Measurements from ENCODE around the gene WDR70. TPM values are rescaled to one million over a fixed set of nuclear protein-coding genes. Genes with fewer than 3 reads are reported as not detected.

Gene WDR70
- total RNA-seq, 1 experiment from 2014 or later = 40.2 TPM

DNA sequence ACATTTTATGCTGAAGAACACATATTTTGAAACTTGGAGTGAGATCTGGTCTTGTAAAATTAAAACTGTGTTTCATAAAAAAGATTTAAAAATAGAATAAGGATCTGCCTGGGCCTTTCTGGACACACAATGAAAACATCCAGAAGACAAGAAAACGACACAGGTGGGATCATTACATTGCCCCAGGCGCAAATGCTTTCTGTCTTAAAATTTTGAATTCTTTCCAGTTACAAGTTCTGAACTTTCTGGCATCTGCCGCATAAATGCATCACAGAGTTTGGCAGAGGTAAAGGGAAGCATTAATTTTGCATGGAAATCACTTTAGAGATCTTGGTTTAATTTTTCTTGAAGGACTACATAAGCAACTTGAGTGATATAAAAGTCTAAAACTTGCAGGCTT lies 219.6 kb downstream of the WDR70 start:
- Mint-ChIP-seq H3K4me3 (ENCODE audit: unreplicated experiment) (no peak overlapping the region), H3K27me3 (ENCODE audit: insufficient read depth, unreplicated experiment) (no peaks in the 10 kb centered on the region), H3K27ac (ENCODE audit: unreplicated experiment) (no peak overlapping the region), H3K36me3 (ENCODE audit: insufficient read depth, unreplicated experiment) (no peaks in the 10 kb centered on the region), H3K4me1 (ENCODE audit: low read depth, unreplicated experiment) (no peaks in the 10 kb centered on the region), H3K9me3 (ENCODE audit: unreplicated experiment) (peaks cover 19% of the 10 kb centered on the region)
- Histone ChIP-seq H3K4me3 (ENCODE audit: low read depth, low read length) (no peak overlapping the region), H3K36me3 (ENCODE audit: control insufficient read depth, insufficient read depth, low read length) (no peaks in the 10 kb centered on the region), H3K9me3 (peaks cover 8% of the 10 kb centered on the region), H3K4me1 (no peaks in the 10 kb centered on the region), H3K27me3 (replicated peaks; ENCODE audit: control insufficient read depth, insufficient read depth, low read length) (no peaks in the 10 kb centered on the region)
- ChIA-PET POLR2A (no interaction called here), CTCF (no interaction called here)
- intact Hi-C loops (cut with micrococcal nuclease; ENCODE audit: unreplicated experiment) = no loop called here
- TF ChIP-seq, protein P1, sequence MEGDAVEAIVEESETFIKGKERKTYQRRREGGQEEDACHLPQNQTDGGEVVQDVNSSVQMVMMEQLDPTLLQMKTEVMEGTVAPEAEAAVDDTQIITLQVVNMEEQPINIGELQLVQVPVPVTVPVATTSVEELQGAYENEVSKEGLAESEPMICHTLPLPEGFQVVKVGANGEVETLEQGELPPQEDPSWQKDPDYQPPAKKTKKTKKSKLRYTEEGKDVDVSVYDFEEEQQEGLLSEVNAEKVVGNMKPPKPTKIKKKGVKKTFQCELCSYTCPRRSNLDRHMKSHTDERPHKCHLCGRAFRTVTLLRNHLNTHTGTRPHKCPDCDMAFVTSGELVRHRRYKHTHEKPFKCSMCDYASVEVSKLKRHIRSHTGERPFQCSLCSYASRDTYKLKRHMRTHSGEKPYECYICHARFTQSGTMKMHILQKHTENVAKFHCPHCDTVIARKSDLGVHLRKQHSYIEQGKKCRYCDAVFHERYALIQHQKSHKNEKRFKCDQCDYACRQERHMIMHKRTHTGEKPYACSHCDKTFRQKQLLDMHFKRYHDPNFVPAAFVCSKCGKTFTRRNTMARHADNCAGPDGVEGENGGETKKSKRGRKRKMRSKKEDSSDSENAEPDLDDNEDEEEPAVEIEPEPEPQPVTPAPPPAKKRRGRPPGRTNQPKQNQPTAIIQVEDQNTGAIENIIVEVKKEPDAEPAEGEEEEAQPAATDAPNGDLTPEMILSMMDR (IDR thresholded peaks at IDR 0.05; ENCODE audit: insufficient read depth in 1 of 2, low read depth in 1 of 2, low read length in 1 of 2, severe bottlenecking in 1 of 2, unreplicated experiment in 1 of 2) = no peak
- no TSS peak for BruUV-seq (replicated peaks)
- DNase-seq = no peak

DNA sequence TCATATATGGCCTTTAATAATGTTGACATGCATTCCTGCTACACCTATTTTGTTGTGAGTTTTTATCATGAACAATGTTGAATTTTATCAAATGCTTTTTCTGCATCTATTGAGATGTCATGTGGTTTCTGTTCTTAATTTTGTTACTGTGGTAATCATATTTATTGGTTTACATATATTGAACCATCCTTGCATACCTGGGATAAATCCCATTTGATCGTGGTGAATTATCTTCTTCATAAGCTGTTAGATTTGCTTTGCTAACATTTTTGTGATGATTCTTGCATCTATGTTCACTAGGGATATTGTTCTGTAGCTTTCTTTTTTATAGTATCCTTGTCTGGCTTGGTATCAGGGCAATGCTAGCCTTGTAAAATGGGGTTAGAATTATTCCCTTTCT lies 222.0 kb downstream of the WDR70 start:
- peaks cover 8% of the 10 kb centered on the region for H3K9me3 ChIP-seq
- Mint-ChIP-seq H3K27me3 (ENCODE audit: insufficient read depth, unreplicated experiment) (no peaks in the 10 kb centered on the region), H3K27ac (ENCODE audit: unreplicated experiment) (no peak overlapping the region), H3K4me1 (ENCODE audit: low read depth, unreplicated experiment) (no peaks in the 10 kb centered on the region), H3K4me3 (ENCODE audit: unreplicated experiment) (no peak overlapping the region), H3K9me3 (ENCODE audit: unreplicated experiment) (peaks cover 19% of the 10 kb centered on the region), H3K36me3 (ENCODE audit: insufficient read depth, unreplicated experiment) (peaks cover 4% of the 10 kb centered on the region)
- no peaks in the 10 kb centered on the region for H3K27me3 ChIP-seq (replicated peaks; ENCODE audit: control insufficient read depth, insufficient read depth, low read length)
- TF ChIP-seq, protein P1 (IDR thresholded peaks at IDR 0.05; ENCODE audit: insufficient read depth in 1 of 2, low read depth in 1 of 2, low read length in 1 of 2, severe bottlenecking in 1 of 2, unreplicated experiment in 1 of 2) = no peak
- no peaks in the 10 kb centered on the region for H3K36me3 ChIP-seq (ENCODE audit: control insufficient read depth, insufficient read depth, low read length)
- ChIA-PET CTCF (no interaction called here), POLR2A (no interaction called here)
- no TSS peak for BruUV-seq (replicated peaks)
- H3K4me3 ChIP-seq (ENCODE audit: low read depth, low read length) = no peak overlapping the region
- DNase-seq = no peak
- no peaks in the 10 kb centered on the region for H3K4me1 ChIP-seq
- intact Hi-C loops (cut with micrococcal nuclease; ENCODE audit: unreplicated experiment) = no loop called here

DNA sequence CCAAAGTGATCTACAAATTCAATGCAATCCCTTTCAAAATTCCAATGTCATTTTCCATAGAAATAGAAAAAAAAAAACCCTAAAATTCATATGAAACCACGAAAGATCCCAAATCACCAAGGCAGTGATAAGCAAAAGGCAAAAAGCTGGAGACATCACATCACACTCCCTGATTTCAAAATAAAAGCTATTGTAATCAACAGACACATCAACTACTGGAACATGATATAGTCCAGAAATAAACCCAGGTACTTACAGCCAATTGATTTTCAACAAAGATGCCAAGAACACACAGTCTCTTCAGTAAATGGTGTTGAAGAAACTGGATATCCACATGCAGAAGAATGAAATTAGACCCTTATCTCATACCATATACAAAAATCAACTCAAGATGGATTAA lies 224.0 kb downstream of the WDR70 start:
- intact Hi-C loops (cut with micrococcal nuclease; ENCODE audit: unreplicated experiment) = no loop called here
- ChIA-PET CTCF (no interaction called here), POLR2A (no interaction called here)
- Histone ChIP-seq H3K4me1 (no peaks in the 10 kb centered on the region), H3K9me3 (peaks cover 8% of the 10 kb centered on the region; the same call in 1 of the 2 replicates), H3K36me3 (ENCODE audit: control insufficient read depth, insufficient read depth, low read length) (no peaks in the 10 kb centered on the region), H3K27me3 (replicated peaks; ENCODE audit: control insufficient read depth, insufficient read depth, low read length) (no peaks in the 10 kb centered on the region), H3K4me3 (ENCODE audit: low read depth, low read length) (no peak overlapping the region)
- no TSS peak for BruUV-seq (replicated peaks)
- Mint-ChIP-seq H3K36me3 (ENCODE audit: insufficient read depth, unreplicated experiment) (peaks cover 6% of the 10 kb centered on the region), H3K4me1 (ENCODE audit: low read depth, unreplicated experiment) (no peaks in the 10 kb centered on the region), H3K4me3 (ENCODE audit: unreplicated experiment) (no peak overlapping the region), H3K27me3 (ENCODE audit: insufficient read depth, unreplicated experiment) (no peaks in the 10 kb centered on the region), H3K9me3 (ENCODE audit: unreplicated experiment) (peaks cover 18% of the 10 kb centered on the region), H3K27ac (ENCODE audit: unreplicated experiment) (no peak overlapping the region)
- no peak for DNase-seq
- TF ChIP-seq, protein P1 (IDR thresholded peaks at IDR 0.05; ENCODE audit: insufficient read depth in 1 of 2, low read depth in 1 of 2, low read length in 1 of 2, severe bottlenecking in 1 of 2, unreplicated experiment in 1 of 2) = no peak
